Metanephros (tissue), 2 donors: ENCODE measurements around the gene HEPHL1. TPM values are rescaled to one million over a fixed set of nuclear protein-coding genes. Genes with fewer than 3 reads are reported as not detected.

Experiments
- small RNA-seq: library from RNA; depleted of rRNA; stranded (forward); fragments of <200 nt; gene quantifications from one replicate; pipeline ENCODE3, GENCODE V24; 2014; ENCODE audit warnings: low replicate concordance
- total RNA-seq: library from RNA; depleted of rRNA; stranded (reverse); fragments of >200 nt; gene quantifications from one replicate; pipeline ENCODE4 v1.2.3, GENCODE V29; 2014

The HEPHL1 gene, protein sequence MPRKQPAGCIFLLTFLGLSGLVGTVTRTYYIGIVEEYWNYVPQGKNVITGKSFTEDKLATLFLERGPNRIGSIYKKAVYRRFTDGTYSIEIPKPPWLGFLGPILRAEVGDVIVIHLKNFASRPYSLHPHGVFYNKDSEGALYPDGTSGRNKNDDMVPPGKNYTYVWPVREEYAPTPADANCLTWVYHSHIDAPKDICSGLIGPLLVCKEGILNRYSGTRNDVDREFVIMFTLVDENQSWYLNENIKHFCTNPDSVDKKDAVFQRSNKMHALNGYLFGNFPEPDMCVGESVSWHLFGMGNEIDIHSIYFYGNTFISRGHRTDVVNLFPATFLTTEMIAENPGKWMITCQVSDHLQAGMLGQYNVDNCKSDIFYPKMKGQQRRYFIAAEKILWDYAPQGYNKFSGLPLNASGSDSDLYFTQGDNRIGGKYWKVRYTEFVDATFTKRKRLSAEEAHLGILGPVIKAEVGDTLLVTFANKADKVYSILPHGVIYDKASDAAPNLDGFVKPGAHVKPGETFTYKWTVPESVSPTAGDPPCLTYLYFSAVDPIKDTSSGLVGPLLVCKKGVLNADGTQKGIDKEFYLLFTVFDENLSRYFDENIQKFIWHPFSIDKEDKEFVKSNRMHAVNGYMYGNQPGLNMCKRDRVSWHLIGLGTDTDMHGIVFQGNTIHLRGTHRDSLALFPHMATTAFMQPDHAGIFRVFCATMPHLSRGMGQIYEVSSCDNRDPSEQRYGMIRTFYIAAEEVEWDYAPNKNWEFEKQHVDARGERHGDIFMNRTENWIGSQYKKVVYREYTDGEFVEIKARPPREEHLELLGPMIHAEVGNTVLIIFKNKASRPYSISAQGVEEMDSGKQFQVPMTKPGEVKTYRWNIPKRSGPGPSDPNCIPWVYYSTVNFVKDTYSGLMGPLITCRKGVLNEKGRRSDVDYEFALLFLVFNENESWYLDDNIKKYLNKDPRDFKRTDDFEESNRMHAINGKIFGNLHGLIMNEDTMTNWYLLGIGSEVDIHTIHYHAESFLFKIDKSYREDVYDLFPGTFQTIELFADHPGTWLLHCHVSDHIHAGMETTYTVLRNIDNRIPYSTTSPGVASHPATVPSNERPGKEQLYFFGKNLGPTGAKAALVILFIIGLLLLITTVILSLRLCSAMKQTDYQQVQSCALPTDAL
- total RNA-seq = not detected

DNA sequence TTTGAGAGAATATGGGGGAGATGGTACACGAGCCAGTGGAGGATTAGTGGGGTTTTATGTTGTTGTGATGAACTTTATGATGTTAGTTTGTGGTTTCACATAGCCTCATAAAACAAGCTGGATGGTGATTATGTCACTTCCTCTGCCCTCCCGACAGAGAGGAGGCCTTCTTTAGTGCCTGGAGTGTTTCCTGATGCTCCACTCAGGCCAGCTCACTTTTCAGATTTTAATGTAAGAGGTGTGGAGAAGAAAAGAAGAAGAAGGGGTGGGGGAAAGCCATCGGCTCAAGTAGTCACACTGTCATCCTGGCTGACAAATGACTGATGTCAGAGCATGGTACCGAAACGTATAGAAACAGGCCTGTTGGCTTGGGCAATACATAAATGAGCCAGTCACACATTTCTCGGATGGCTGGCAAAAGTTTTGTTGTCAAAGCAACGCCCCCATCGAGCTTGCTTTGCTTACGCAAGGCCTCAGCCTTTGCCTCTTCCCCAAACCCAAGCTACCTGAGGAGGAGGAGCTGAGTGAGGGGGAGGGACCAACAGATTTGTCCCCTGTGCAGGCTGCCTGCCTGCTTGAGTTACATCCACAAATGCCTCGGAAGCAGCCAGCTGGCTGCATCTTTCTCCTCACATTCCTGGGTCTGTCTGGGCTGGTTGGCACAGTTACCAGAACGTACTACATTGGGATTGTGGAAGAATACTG, at the start of gene HEPHL1:
TSS of gene HEPHL1 (plus strand) at position 578 of the 705 bp plus-strand sequence. CDS start at position 593, 15 bp downstream.

DNA sequence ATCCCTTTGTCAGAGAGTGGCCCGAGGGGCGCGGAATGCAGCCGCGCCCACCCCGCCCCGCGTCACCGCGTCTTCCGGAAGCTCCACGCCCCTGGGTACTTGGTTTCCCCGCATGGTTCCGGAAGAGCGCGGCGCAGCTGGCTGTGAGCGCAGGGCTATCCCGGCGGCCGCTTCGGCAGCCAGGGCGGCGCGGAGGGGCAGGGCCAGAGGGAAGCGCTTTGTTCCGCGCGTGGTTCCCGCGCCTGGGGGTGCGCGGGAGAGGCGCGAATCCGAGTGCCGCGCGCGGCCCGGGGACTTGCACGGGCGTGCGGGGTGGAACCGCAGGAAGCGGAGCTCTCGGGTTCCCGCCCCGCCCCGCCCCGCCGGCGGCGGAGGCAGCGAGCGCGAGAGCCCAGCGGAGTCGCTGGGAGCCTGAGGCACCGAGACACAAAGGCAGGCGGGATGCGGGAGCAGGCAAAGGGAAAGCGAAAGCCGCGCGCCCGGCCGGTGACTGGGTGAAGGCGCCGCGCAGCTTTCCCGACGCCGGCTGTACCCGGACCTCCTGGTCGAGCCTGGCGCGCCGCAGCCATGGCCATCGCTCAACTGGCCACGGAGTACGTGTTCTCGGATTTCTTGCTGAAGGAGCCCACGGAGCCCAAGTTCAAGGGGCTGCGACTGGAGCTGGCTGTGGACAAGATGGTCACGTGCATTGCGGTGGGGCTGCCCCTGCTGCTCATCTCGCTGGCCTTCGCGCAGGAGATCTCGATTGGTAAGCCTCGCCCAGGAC, 107.8 kb downstream of the HEPHL1 start, which contains the start of gene PANX1:
TSS of gene PANX1 (plus strand) at position 96 of the 766 bp plus-strand sequence. CDS start at position 568, 472 bp downstream.

Small RNA genes lying within 50 kb of the gene (small RNA-seq; reads per million reads assigned to genes)
- not detected for gene AP002795.1

Other genes with a start within 250 kb of the HEPHL1 start
- gene MED17, start 237.1 kb upstream of the HEPHL1 start, total RNA-seq = 38.4 TPM
- gene VSTM5, start 170.7 kb upstream of the HEPHL1 start, total RNA-seq = 1.9 TPM
- 20.9 TPM for gene PANX1, start 107.5 kb downstream of the HEPHL1 start, total RNA-seq